GM12878 (cell line): ENCODE results near the gene TINCR. TPM values are rescaled to one million over a fixed set of nuclear protein-coding genes. Genes with fewer than 3 reads are reported as not detected.

ENCODE experiments used
- ATAC-seq: fragments of 200-7000 bp; cut with Tn5 transposase; 3 replicates; pipeline ENCODE4 v1.9.1; 2020; ENCODE audit warnings: mild to moderate bottlenecking, moderate library complexity
- BruUV-seq: library from RNA; stranded (reverse); fragments of 400-500 nt; replicated peaks from 2 replicates; lab custom pipeline; 2021; lab: Mats Ljungman, UMichigan
- CTCF ChIA-PET: fragments of 300-600 bp; sonication (Branson Sonifier 250); formaldehyde crosslinking; extraction: SDS; loops from one replicate; lab custom pipeline; 2021; ENCODE audit warnings: inconsistent platforms; lab: Yijun Ruan, JAX
- POLR2A ChIA-PET: fragments of 350-600 bp; formaldehyde crosslinking; extraction: SDS; loops from one replicate; lab custom pipeline; 2021; ENCODE audit warnings: inconsistent platforms; lab: Charles Lee
- RAD21 ChIA-PET: fragments of 300-600 bp; sonication (Branson Sonifier 250); formaldehyde crosslinking; loops from one replicate; lab custom pipeline; 2023; ENCODE audit warnings: antibody characterized with exemption; ENCODE audit not compliant: unreplicated experiment; lab: Charles Lee
- SMC1A ChIA-PET: fragments of 300-600 bp; sonication (Branson Sonifier 250); formaldehyde crosslinking; loops from one replicate; lab custom pipeline; 2023; ENCODE audit not compliant: unreplicated experiment, uncharacterized antibody; lab: Charles Lee
- DNase-seq: peaks from one replicate; pipeline ENCODE4 v3.0.0-alpha.2; 2011; ENCODE audit warnings: low read depth, low spot score
- FAIRE-seq: peaks from 3 replicates; lab custom pipeline; 2011; peaks lifted over from hg19 to GRCh38; lab: Jason Lieb, UNC
- H2AFZ ChIP-seq: 2 replicates; pipeline ENCODE4 v1.6.0; 2011; ENCODE audit warnings: low read depth, low read length, control low read depth; ENCODE audit not compliant: control insufficient read depth
- H3K27ac ChIP-seq: 2 replicates; pipeline ENCODE4 v1.5.1; 2011; ENCODE audit warnings: control low read depth; ENCODE audit not compliant: control insufficient read depth, insufficient read depth
- H3K27me3 ChIP-seq, 2 experiments: replicated peaks in 1 of 2; 2 replicates each; pipeline versions ENCODE4 v1.6.0 to v1.6.1; 2011; ENCODE audit warnings: low read length in 1 of 2; ENCODE audit not compliant: control insufficient read depth in 2 of 2, insufficient read depth in 2 of 2
- H3K36me3 ChIP-seq, 2 experiments: 2 replicates each; pipeline ENCODE4 v1.5.1; 2011; ENCODE audit warnings: low read length in 1 of 2; ENCODE audit not compliant: control insufficient read depth in 2 of 2, insufficient read depth in 2 of 2
- H3K4me1 ChIP-seq: 2 replicates; pipeline ENCODE4 v1.6.1; 2011; ENCODE audit warnings: mild to moderate bottlenecking, low read length, moderate library complexity, mixed read lengths; ENCODE audit not compliant: control insufficient read depth, insufficient read depth
- H3K4me2 ChIP-seq: 2 replicates; pipeline ENCODE4 v1.6.0; 2011; ENCODE audit warnings: control low read depth; ENCODE audit not compliant: control insufficient read depth, insufficient read depth
- H3K4me3 ChIP-seq: fragments of 200-600 bp; sonication (generic); 2 replicates; pipeline ENCODE4 v1.5.1; 2016
- H3K79me2 ChIP-seq: 2 replicates; pipeline ENCODE4 v1.6.0; 2011; ENCODE audit warnings: low read length; ENCODE audit not compliant: control insufficient read depth, insufficient read depth
- H3K9ac ChIP-seq: 2 replicates; pipeline ENCODE4 v1.8.0; 2011; ENCODE audit warnings: low read length, control low read depth, mixed read lengths; ENCODE audit not compliant: control insufficient read depth, insufficient read depth
- H3K9me3 ChIP-seq: replicated peaks from 3 replicates; pipeline ENCODE4 v1.5.1; 2011; ENCODE audit warnings: mild to moderate bottlenecking, low read length; ENCODE audit not compliant: control insufficient read depth, insufficient read depth
- H4K20me1 ChIP-seq: 2 replicates; pipeline ENCODE4 v1.6.0; 2011; ENCODE audit not compliant: control insufficient read depth, insufficient read depth
- BCL11A ChIP-seq: IDR thresholded peaks from 2 replicates; pipeline ENCODE4 v1.6.1; 2011; ENCODE audit warnings: low read depth, low read length
- CHD1 ChIP-seq: IDR thresholded peaks from 2 replicates; pipeline ENCODE4 v1.6.1; 2012; ENCODE audit warnings: low read depth, low read length, improper control_type of control experiment
- CREM ChIP-seq: IDR thresholded peaks from 2 replicates; pipeline ENCODE4 v1.6.1; 2014; ENCODE audit warnings: antibody characterized with exemption, low read depth
- FOXM1 ChIP-seq: IDR thresholded peaks from 2 replicates; pipeline ENCODE4 v1.6.1; 2012; ENCODE audit warnings: low read depth, mild to moderate bottlenecking, inconsistent platforms, low read length, moderate library complexity
- MLLT1 ChIP-seq: fragments of 450-650 bp; IDR thresholded peaks from 2 replicates; pipeline ENCODE4 v1.6.1; 2016; ENCODE audit warnings: mild to moderate bottlenecking
- MTA2 ChIP-seq: fragments of 450-650 bp; IDR thresholded peaks from 2 replicates; pipeline ENCODE4 v1.6.1; 2016; ENCODE audit warnings: low read depth, mild to moderate bottlenecking, moderate library complexity
- NR2F1 ChIP-seq: fragments of 450-650 bp; conservative IDR thresholded peaks from 2 replicates; pipeline ENCODE4 v1.6.1; 2017; ENCODE audit warnings: mild to moderate bottlenecking
- POLR2A ChIP-seq: IDR thresholded peaks from 2 replicates; pipeline ENCODE4 v1.6.1; 2011; ENCODE audit warnings: low read depth, mild to moderate bottlenecking, low read length
- RCOR1 ChIP-seq: conservative IDR thresholded peaks from 2 replicates; pipeline ENCODE4 v1.6.1; 2012; ENCODE audit warnings: low read depth, low read length, improper control_type of control experiment
- SMAD1 ChIP-seq: fragments of 450-650 bp; IDR thresholded peaks from 2 replicates; pipeline ENCODE4 v1.6.1; 2018; ENCODE audit warnings: mild to moderate bottlenecking, low read depth; ENCODE audit not compliant: partially characterized antibody
- STAT3 ChIP-seq: IDR thresholded peaks from 2 replicates; pipeline ENCODE4 v1.6.1; 2011; ENCODE audit warnings: low read depth, low read length, improper control_type of control experiment
- TARDBP ChIP-seq: IDR thresholded peaks from 2 replicates; pipeline ENCODE4 v1.6.1; 2016; ENCODE audit warnings: borderline replicate concordance
- WGBS: methylation state at CpG from one replicate; pipeline ENCODE4 v1.1.6; 2016; ENCODE audit warnings: low lambda C conversion rate; ENCODE audit not compliant: insufficient replicate concordance, insufficient coverage; ENCODE audit errors: missing lambda C conversion rate; 5-methylcytosine and 5-hydroxymethylcytosine counted together
- in situ Hi-C: fragments of 300-500 bp; cut with MboI; formaldehyde crosslinking; loops from 9 replicates; pipeline ENCODE4 v1.14.3; 2018; ENCODE audit warnings: mixed read lengths
- intact Hi-C: fragments of 100-400 bp; cut with micrococcal nuclease; formaldehyde crosslinking; loops from one replicate; pipeline ENCODE4 v1.14.2; 2022; ENCODE audit not compliant: unreplicated experiment
- polyA plus RNA-seq, 11 experiments: library from polyadenylated mRNA; depleted of rRNA in 4 of 11; unstranded in 6 of 11; stranded (reverse) in 5 of 11; fragments of >200 nt; fragmentation: Nextera tagmentation in 4 of 11; fragmentation: Illumina TruSeq in 1 of 11; extraction: Ambion mirVana in 4 of 11; extraction: Trizol in 1 of 11; gene quantifications; 1 replicate in 1 of 11; 2 replicates in 10 of 11; pipeline versions ENCODE4 v1.2.1 to v1.2.3, GENCODE V29; 2011 to 2016; ENCODE audit warnings: inconsistent platforms in 2 of 11, missing spikeins in 2 of 11, low read depth in 1 of 11
- total RNA-seq, 4 experiments: library from RNA; depleted of rRNA in 3 of 4; stranded (reverse); fragments of >200 nt in 3 of 4; fragmentation: Illumina TruSeq in 1 of 4; extraction: Trizol in 1 of 4; gene quantifications; 2 replicates each; pipeline versions ENCODE4 v1.2.1 to v1.2.3, GENCODE V29; 2013 to 2021
- TF ChIP-seq, protein P1 (sequence below): IDR thresholded peaks from 2 replicates; pipeline ENCODE4 v1.6.1; 2011; ENCODE audit warnings: borderline replicate concordance, low read depth, mild to moderate bottlenecking, moderate library complexity, low read length; ENCODE audit not compliant: insufficient read depth, poor library complexity, severe bottlenecking
- TF ChIP-seq, protein P2 (sequence below): fragments of 450-650 bp; formaldehyde crosslinking; IDR thresholded peaks from 2 replicates; pipeline ENCODE4 v1.4.0; 2020; ENCODE audit warnings: mild to moderate bottlenecking, moderate library complexity

Gene TINCR
- total and polyA plus RNA-seq, 10 of the 15 experiments (the other 5 are each of a cell fraction or from before 2014, with no cell fraction given), result 0.02 to 0.36 (median 0.06) TPM; not detected in 3

- ATAC-seq, result no peak
- no peak for FAIRE-seq
- no TSS peak for BruUV-seq
- Histone ChIP-seq H3K79me2 (no peaks in the 10 kb centered on the region), H3K9me3 (no peaks in the 10 kb centered on the region), H3K27me3 (no peaks in the 10 kb centered on the region), H3K36me3 (peaks cover 42 to 62% of the 10 kb centered on the region in 2 experiments), H3K9ac (no peak overlapping the region), H3K27ac (no peak overlapping the region), H3K4me3 (no peak overlapping the region), H4K20me1 (peaks cover 3% of the 10 kb centered on the region; the same call in 1 of the 2 replicates), H3K4me1 (no peaks in the 10 kb centered on the region), H2AFZ (no peak overlapping the region), H3K4me2 (no peak overlapping the region)
- ChIA-PET POLR2A (no interaction called here), CTCF (interaction anchor here (1.2 kb wide), 1 partner anchor 11 kb away, joined by 3 read pairs; no protein-coding TSS in a partner anchor), SMC1A (no interaction called here), RAD21 (no interaction called here)
- WGBS, result 89% methylated on average over 24 of the region's 24 CpGs
- intact Hi-C loops, result no loop called here
- in situ Hi-C loops, result no loop called here
- DNase-seq, result no peak
- TF ChIP-seq NR2F1 (no peak), STAT3 (no peak), SMAD1 (no peak), CHD1 (no peak), CREM (no peak), RCOR1 (no peak), MLLT1 (no peak), BCL11A (no peak), FOXM1 (no peak), TARDBP (no peak), POLR2A (no peak), MTA2 (no peak)
- TF ChIP-seq, protein P1, sequence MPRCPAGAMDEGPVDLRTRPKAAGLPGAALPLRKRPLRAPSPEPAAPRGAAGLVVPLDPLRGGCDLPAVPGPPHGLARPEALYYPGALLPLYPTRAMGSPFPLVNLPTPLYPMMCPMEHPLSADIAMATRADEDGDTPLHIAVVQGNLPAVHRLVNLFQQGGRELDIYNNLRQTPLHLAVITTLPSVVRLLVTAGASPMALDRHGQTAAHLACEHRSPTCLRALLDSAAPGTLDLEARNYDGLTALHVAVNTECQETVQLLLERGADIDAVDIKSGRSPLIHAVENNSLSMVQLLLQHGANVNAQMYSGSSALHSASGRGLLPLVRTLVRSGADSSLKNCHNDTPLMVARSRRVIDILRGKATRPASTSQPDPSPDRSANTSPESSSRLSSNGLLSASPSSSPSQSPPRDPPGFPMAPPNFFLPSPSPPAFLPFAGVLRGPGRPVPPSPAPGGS, result no peak
- TF ChIP-seq, protein P2, sequence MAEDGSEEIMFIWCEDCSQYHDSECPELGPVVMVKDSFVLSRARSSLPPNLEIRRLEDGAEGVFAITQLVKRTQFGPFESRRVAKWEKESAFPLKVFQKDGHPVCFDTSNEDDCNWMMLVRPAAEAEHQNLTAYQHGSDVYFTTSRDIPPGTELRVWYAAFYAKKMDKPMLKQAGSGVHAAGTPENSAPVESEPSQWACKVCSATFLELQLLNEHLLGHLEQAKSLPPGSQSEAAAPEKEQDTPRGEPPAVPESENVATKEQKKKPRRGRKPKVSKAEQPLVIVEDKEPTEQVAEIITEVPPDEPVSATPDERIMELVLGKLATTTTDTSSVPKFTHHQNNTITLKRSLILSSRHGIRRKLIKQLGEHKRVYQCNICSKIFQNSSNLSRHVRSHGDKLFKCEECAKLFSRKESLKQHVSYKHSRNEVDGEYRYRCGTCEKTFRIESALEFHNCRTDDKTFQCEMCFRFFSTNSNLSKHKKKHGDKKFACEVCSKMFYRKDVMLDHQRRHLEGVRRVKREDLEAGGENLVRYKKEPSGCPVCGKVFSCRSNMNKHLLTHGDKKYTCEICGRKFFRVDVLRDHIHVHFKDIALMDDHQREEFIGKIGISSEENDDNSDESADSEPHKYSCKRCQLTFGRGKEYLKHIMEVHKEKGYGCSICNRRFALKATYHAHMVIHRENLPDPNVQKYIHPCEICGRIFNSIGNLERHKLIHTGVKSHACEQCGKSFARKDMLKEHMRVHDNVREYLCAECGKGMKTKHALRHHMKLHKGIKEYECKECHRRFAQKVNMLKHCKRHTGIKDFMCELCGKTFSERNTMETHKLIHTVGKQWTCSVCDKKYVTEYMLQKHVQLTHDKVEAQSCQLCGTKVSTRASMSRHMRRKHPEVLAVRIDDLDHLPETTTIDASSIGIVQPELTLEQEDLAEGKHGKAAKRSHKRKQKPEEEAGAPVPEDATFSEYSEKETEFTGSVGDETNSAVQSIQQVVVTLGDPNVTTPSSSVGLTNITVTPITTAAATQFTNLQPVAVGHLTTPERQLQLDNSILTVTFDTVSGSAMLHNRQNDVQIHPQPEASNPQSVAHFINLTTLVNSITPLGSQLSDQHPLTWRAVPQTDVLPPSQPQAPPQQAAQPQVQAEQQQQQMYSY (CRISPR knock-in tag), result no peak
These were observed 25.0 kb upstream of the TINCR start for GRCh38 chr19:5592531-5593342.
